HG03520 (cell line): ENCODE results near the gene ZNG1A.
"Not testable (repeated sequence)": the region's sequence is repeated elsewhere in the genome, so short reads cannot be mapped to it uniquely, and the experiment has no call there.

Experiments used
- ATAC-seq: cut with Tn5 transposase; IDR thresholded peaks from one replicate; pipeline ENCODE4 v1.9.1; 2021; ENCODE audit warnings: mild to moderate bottlenecking, moderate library complexity; ENCODE audit not compliant: unreplicated experiment

Gene ZNG1A

GRCh38 chr9:178140-178825 lies 573 bp downstream of the ZNG1A start:
- not testable (repeated sequence) for ATAC-seq

- not testable (repeated sequence) for ATAC-seq
Observed at GRCh38 chr9:169757-170156, 9.1 kb downstream of the ZNG1A start.

- ATAC-seq: not testable (repeated sequence)
Observed at GRCh38 chr9:159871-160270, 19.0 kb downstream of the ZNG1A start.

GRCh38 chr9:151173-151572 lies 27.7 kb downstream of the ZNG1A start:
- ATAC-seq: not testable (repeated sequence)

GRCh38 chr9:139880-140279 lies 39.0 kb downstream of the ZNG1A start:
- not testable (repeated sequence) for ATAC-seq

- ATAC-seq: not testable (repeated sequence)
Observed at GRCh38 chr9:117995-118467, 60.8 kb downstream of the ZNG1A start, which contains the start of gene FOXD4. Gene FOXD4 (minus strand): TSS chr9:118417. CDS start chr9:118119, 298 bp downstream.

GRCh38 chr9:117144-117994 lies 61.5 kb downstream of the ZNG1A start:
- not testable (repeated sequence) for ATAC-seq

GRCh38 chr9:116239-117077 lies 62.4 kb downstream of the ZNG1A start:
- ATAC-seq: not testable (repeated sequence)

- ATAC-seq: not testable (repeated sequence)
Observed at GRCh38 chr9:115118-115451, 63.8 kb downstream of the ZNG1A start.

GRCh38 chr9:114267-115117 lies 64.4 kb downstream of the ZNG1A start:
- ATAC-seq: peak; percentile 19

- ATAC-seq: peak; percentile 54
Observed at GRCh38 chr9:113468-114266, 65.2 kb downstream of the ZNG1A start.

GRCh38 chr9:112589-113467 lies 66.0 kb downstream of the ZNG1A start:
- ATAC-seq: not testable (repeated sequence)

GRCh38 chr9:110672-111071 lies 68.2 kb downstream of the ZNG1A start:
- not testable (repeated sequence) for ATAC-seq

- not testable (repeated sequence) for ATAC-seq
Observed at GRCh38 chr9:109540-109939, 69.3 kb downstream of the ZNG1A start.

- not testable (repeated sequence) for ATAC-seq
Observed at GRCh38 chr9:108742-109495, 69.9 kb downstream of the ZNG1A start.

GRCh38 chr9:105991-106390 lies 72.9 kb downstream of the ZNG1A start:
- ATAC-seq: not testable (repeated sequence)

GRCh38 chr9:100430-100829 lies 78.4 kb downstream of the ZNG1A start:
- ATAC-seq: not testable (repeated sequence)
